Measurements from ENCODE around the gene DQX1.

Gene DQX1

DNA sequence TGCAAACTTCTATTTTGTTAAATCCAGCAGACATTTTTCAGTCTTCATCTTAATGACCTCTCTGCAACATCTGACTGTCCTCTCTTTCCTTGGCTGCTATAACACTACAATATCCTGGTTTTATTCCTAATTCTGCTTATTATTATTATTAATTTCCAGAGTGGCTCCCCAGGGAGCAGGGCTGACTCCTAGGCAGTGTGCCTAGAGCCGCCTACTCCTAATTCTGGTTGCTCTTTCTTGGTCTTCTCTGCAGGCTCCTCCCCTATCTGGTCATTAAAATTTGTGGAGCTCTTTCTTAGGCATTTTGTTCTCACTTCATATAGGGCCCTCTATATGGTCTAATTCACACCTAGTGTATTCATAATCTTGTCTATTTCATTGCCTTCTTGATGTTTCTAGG, 16.9 kb upstream of the DQX1 start:
- H3K4me1 ChIP-seq (ENCODE audit: control insufficient read depth, insufficient read depth, low read length), result no peaks in the 10 kb centered on the region
- no peak overlapping the region for H3K9ac ChIP-seq (ENCODE audit: low read length in 2 of 2)
- H3K27ac ChIP-seq (ENCODE audit: low read length), result no peak overlapping the region
- H3K9me3 ChIP-seq (ENCODE audit: control insufficient read depth in 2 of 2, low read length in 2 of 2), result no peaks in the 10 kb centered on the region
- no peaks in the 10 kb centered on the region for H3K36me3 ChIP-seq (ENCODE audit: control insufficient read depth in 2 of 2, insufficient read depth in 2 of 2, low read length in 2 of 2)
- peaks cover 3% of the 10 kb centered on the region in 2 donors for H3K27me3 ChIP-seq (ENCODE audit: control insufficient read depth in 1 of 2, insufficient read depth in 2 of 2, low read length in 2 of 2)
- H3K4me3 ChIP-seq (ENCODE audit: low read length in 2 of 2), result no peak overlapping the region

DNA sequence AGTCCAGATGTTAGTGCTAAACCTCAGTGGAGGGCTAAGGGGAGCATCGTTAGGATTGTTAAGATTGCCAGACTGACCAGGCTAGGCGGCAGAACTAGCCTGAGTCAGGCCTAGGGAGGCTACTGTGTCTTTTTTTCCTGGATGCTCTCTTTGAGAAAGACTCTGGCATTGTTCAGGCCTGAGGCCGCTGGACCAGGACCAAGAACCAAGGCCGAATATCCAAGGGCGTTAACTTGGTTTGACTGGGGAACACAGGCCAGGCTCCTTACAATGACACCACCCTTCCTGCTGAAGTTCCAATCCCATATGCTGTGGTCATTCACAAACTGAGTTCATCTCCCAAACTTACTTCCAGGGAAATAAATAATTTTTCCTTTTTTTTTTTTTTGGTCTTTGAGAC, 14.3 kb upstream of the DQX1 start:
- Histone ChIP-seq H3K4me1 (ENCODE audit: control insufficient read depth, insufficient read depth, low read length) (no peaks in the 10 kb centered on the region), H3K27me3 (ENCODE audit: control insufficient read depth in 1 of 2, insufficient read depth in 2 of 2, low read length in 2 of 2) (peaks cover 0 to 3% of the 10 kb centered on the region in 2 donors), H3K36me3 (ENCODE audit: control insufficient read depth in 2 of 2, insufficient read depth in 2 of 2, low read length in 2 of 2) (no peaks in the 10 kb centered on the region), H3K9me3 (ENCODE audit: control insufficient read depth in 2 of 2, low read length in 2 of 2) (no peaks in the 10 kb centered on the region), H3K27ac (ENCODE audit: low read length) (peak overlapping the region; percentile 11), H3K4me3 (ENCODE audit: low read length in 2 of 2) (no peak overlapping the region), H3K9ac (ENCODE audit: low read length in 2 of 2) (no peak overlapping the region)

DNA sequence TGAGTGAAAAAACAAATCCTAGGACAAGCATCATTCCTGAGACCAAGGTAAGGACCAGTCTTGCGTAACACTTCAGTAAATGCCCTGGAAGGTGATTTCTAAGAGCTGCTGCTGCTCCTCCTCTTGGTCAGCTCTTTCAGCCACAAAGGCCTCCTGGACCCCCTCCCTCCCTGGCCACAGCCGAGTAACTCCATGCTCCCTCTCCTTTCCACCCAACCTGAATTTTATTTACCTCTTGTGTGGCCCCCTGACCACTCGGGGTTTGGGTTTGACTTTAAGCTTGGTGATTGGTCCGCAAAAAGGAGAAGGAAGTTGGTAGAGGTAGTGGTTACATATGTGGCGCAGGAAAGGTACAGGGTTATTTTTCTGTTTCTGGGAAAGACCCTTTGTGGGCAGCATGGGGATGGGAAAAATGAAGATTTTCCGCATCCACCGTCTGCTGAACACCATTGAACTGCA, 12.9 kb upstream of the DQX1 start:
- Histone ChIP-seq H3K4me3 (ENCODE audit: low read length in 2 of 2) (no peak overlapping the region), H3K27me3 (ENCODE audit: control insufficient read depth in 1 of 2, insufficient read depth in 2 of 2, low read length in 2 of 2) (peaks cover 0 to 3% of the 10 kb centered on the region in 2 donors), H3K36me3 (ENCODE audit: control insufficient read depth in 2 of 2, insufficient read depth in 2 of 2, low read length in 2 of 2) (peaks cover 0 to 3% of the 10 kb centered on the region in 2 donors), H3K4me1 (ENCODE audit: control insufficient read depth, insufficient read depth, low read length) (no peaks in the 10 kb centered on the region), H3K27ac (ENCODE audit: low read length) (no peak overlapping the region), H3K9me3 (ENCODE audit: control insufficient read depth in 2 of 2, low read length in 2 of 2) (no peaks in the 10 kb centered on the region), H3K9ac (ENCODE audit: low read length in 2 of 2) (no peak overlapping the region)

DNA sequence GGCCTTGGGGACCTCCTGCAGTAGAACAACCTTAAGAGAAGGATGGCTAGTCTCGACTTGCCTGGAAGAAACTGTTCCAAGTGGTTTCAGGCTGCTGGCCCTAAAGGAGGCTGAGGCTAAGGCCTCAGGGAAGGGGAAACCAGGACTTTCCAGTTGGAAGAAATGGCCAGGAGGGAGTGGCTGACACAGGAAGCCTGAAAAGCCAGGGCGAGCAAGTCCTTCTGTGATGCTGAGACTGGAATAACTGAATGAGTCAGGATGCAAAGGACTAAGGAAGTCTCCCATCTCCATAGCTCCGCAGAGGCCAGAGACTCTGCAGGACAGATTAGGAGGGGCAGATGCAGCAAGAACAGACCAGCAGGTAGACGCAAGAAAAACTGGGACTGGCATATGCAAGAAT, 11.1 kb upstream of the DQX1 start:
- no peak overlapping the region for H3K4me3 ChIP-seq (ENCODE audit: low read length in 2 of 2)
- no peaks in the 10 kb centered on the region for H3K9me3 ChIP-seq (ENCODE audit: control insufficient read depth in 2 of 2, low read length in 2 of 2)
- no peak overlapping the region for H3K27ac ChIP-seq (ENCODE audit: low read length)
- no peaks in the 10 kb centered on the region for H3K4me1 ChIP-seq (ENCODE audit: control insufficient read depth, insufficient read depth, low read length)
- H3K9ac ChIP-seq (ENCODE audit: low read length in 2 of 2), result no peak overlapping the region
- H3K27me3 ChIP-seq (ENCODE audit: control insufficient read depth in 1 of 2, insufficient read depth in 2 of 2, low read length in 2 of 2), result peaks cover 0 to 3% of the 10 kb centered on the region in 2 donors
- H3K36me3 ChIP-seq (ENCODE audit: control insufficient read depth in 2 of 2, insufficient read depth in 2 of 2, low read length in 2 of 2), result peaks cover 6 to 14% of the 10 kb centered on the region in 2 donors

DNA sequence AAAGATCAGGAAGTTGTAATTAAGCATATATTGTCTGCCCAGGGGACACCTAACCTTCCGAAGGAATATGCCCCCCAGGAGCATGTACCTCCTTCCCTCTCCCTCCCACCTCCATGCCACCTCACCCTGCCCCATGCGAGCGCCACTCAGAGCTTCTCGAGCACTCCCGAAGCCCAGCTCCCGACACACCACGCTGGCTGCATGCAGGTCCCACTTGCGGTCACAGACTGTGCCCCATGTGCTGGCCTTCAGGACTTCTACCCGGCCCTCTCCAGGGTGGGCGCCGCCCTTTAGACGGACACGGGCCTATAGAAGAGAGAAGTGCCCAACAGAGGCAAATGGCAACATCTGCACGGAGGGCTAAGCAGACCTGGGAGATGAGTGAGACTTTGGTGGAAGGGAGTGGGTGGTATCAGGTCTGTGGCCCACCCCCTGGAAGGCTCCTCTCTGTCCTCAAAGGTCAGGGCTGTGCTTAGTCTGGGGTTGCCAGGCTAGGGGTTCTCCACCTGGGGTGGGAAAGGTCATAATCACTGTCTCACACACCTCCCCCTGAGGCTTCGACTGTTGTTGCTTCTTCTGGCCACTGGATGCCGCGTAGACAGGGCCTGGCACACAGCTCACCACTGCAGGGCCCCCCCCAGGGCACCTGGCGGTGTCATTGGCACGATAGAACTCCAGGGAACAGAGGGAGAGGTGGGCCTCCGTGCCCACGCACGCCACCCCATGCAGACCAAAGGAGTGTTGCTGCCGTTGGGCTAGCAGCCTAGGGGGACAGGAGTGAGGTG, 10.3 kb upstream of the DQX1 start:
- peaks cover 4% of the 10 kb centered on the region for H3K4me1 ChIP-seq (ENCODE audit: control insufficient read depth, insufficient read depth, low read length)
- H3K4me3 ChIP-seq (ENCODE audit: low read length in 2 of 2), result no peak overlapping the region
- peaks cover 6 to 19% of the 10 kb centered on the region in 2 donors for H3K36me3 ChIP-seq (ENCODE audit: control insufficient read depth in 2 of 2, insufficient read depth in 2 of 2, low read length in 2 of 2)
- no peaks in the 10 kb centered on the region for H3K9me3 ChIP-seq (ENCODE audit: control insufficient read depth in 2 of 2, low read length in 2 of 2)
- no peak overlapping the region for H3K27ac ChIP-seq (ENCODE audit: low read length)
- H3K9ac ChIP-seq (ENCODE audit: low read length in 2 of 2), result no peak overlapping the region
- H3K27me3 ChIP-seq (ENCODE audit: control insufficient read depth in 1 of 2, insufficient read depth in 2 of 2, low read length in 2 of 2), result peaks cover 0 to 3% of the 10 kb centered on the region in 2 donors

DNA sequence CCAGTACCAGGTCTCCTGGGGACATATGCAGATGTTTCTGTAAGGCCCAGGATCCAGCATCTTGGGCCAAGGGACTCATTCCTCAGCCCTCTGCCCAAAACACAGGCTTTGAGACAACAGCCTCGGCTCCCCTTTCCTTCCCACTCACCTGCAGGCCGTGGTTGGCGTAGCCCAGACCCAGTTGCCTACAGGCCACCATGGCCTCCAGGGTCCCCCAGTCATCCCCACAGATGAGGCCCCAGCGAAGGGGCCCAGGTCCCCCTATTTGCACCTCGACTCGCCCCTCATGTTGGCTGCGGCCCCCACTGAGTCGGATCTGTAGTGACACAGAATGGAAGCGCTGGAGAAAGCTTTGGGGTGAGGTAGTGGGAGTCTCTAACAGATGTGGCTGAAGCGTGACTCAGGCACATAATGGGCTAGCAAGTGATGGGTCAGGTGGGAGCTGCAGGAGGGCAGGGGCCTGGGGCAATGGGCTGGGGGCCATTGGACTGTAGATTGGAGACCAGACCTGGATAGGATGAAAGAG, 9.5 kb upstream of the DQX1 start:
- peaks cover 0 to 3% of the 10 kb centered on the region in 2 donors for H3K27me3 ChIP-seq (ENCODE audit: control insufficient read depth in 1 of 2, insufficient read depth in 2 of 2, low read length in 2 of 2)
- H3K4me3 ChIP-seq (ENCODE audit: low read length in 2 of 2), result no peak overlapping the region
- no peak overlapping the region for H3K27ac ChIP-seq (ENCODE audit: low read length)
- peaks cover 12% of the 10 kb centered on the region for H3K4me1 ChIP-seq (ENCODE audit: control insufficient read depth, insufficient read depth, low read length)
- no peaks in the 10 kb centered on the region for H3K9me3 ChIP-seq (ENCODE audit: control insufficient read depth in 2 of 2, low read length in 2 of 2)
- peaks cover 6 to 19% of the 10 kb centered on the region in 2 donors for H3K36me3 ChIP-seq (ENCODE audit: control insufficient read depth in 2 of 2, insufficient read depth in 2 of 2, low read length in 2 of 2)
- no peak overlapping the region for H3K9ac ChIP-seq (ENCODE audit: low read length in 2 of 2)

DNA sequence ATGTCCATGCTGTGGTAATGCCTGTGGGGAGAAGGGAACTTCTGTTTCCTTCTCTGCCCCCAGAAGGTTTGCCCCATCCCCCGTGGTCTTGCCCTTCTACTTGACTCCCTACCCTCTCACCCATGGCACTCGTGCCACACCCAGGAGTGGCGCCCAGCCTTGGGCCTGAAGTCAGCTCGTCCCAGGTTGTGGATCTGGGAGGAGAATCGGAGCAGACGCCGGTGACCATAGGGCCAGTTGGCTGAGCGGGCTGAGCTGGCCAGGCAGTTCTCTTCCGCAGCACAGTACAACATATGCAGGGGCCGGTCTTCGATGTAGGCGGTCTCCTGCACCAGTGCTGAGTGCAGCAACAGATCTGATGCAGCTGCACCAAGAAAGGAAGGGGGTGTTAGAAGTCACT, 8.4 kb upstream of the DQX1 start:
- Histone ChIP-seq H3K4me3 (ENCODE audit: low read length in 2 of 2) (no peak overlapping the region), H3K27ac (ENCODE audit: low read length) (no peak overlapping the region), H3K9me3 (ENCODE audit: control insufficient read depth in 2 of 2, low read length in 2 of 2) (no peaks in the 10 kb centered on the region), H3K4me1 (ENCODE audit: control insufficient read depth, insufficient read depth, low read length) (peaks cover 13% of the 10 kb centered on the region), H3K9ac (ENCODE audit: low read length in 2 of 2) (no peak overlapping the region), H3K36me3 (ENCODE audit: control insufficient read depth in 2 of 2, insufficient read depth in 2 of 2, low read length in 2 of 2) (peaks cover 6 to 19% of the 10 kb centered on the region in 2 donors), H3K27me3 (ENCODE audit: control insufficient read depth in 1 of 2, insufficient read depth in 2 of 2, low read length in 2 of 2) (peaks cover 0 to 3% of the 10 kb centered on the region in 2 donors)

DNA sequence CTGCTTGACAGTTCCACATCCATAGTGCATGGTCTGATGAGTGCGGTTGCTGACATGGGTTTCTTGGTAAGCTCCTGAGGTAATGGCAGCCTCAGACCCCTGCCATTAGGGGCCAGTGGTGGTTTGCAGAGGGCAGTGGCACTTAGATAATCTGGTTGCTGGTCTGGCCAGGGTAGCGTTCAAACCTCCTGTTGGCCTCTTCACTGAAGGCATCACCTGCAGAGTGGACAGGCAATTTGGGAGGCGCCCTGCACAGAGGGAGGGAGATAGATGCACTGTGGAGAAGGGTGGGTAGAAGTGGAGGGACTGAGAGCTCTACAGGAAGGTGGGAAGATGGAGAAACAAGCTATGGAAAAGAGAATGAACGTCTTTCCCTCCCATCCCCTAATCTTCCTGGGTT, 7.4 kb upstream of the DQX1 start:
- H3K27ac ChIP-seq (ENCODE audit: low read length), result no peak overlapping the region
- H3K36me3 ChIP-seq (ENCODE audit: control insufficient read depth in 2 of 2, insufficient read depth in 2 of 2, low read length in 2 of 2), result peaks cover 6 to 19% of the 10 kb centered on the region in 2 donors
- no peak overlapping the region for H3K9ac ChIP-seq (ENCODE audit: low read length in 2 of 2)
- peaks cover 0 to 2% of the 10 kb centered on the region in 2 donors for H3K27me3 ChIP-seq (ENCODE audit: control insufficient read depth in 1 of 2, insufficient read depth in 2 of 2, low read length in 2 of 2)
- peaks cover 23% of the 10 kb centered on the region for H3K4me1 ChIP-seq (ENCODE audit: control insufficient read depth, insufficient read depth, low read length)
- H3K4me3 ChIP-seq (ENCODE audit: low read length in 2 of 2), result no peak overlapping the region
- no peaks in the 10 kb centered on the region for H3K9me3 ChIP-seq (ENCODE audit: control insufficient read depth in 2 of 2, low read length in 2 of 2)

DNA sequence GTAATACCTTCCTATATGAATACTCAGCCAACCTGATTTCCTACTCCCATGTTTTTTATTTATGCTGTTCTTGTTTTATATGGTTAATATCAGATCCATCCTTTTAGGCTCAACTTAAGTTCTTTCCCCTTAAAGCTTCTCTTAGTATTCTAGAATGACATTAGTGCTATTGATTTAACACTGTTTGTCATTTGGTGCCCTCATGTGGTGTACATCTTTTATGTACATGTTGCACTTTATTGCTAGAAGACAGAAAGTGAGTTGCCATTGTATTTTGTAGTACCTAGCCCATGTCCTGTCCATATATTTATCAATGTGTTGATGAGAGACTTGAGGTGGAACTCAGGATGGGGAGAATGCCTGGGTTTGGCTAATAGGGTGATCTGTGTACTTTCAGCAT, 6.2 kb upstream of the DQX1 start:
- Histone ChIP-seq H3K36me3 (ENCODE audit: control insufficient read depth in 2 of 2, insufficient read depth in 2 of 2, low read length in 2 of 2) (peaks cover 10 to 27% of the 10 kb centered on the region in 2 donors), H3K27ac (ENCODE audit: low read length) (no peak overlapping the region), H3K4me1 (ENCODE audit: control insufficient read depth, insufficient read depth, low read length) (peaks cover 31% of the 10 kb centered on the region), H3K4me3 (ENCODE audit: low read length in 2 of 2) (no peak overlapping the region), H3K27me3 (ENCODE audit: control insufficient read depth in 1 of 2, insufficient read depth in 2 of 2, low read length in 2 of 2) (no peaks in the 10 kb centered on the region), H3K9me3 (ENCODE audit: control insufficient read depth in 2 of 2, low read length in 2 of 2) (no peaks in the 10 kb centered on the region), H3K9ac (ENCODE audit: low read length in 2 of 2) (peak overlapping the region in 1 of 2 donors; percentile 18)

DNA sequence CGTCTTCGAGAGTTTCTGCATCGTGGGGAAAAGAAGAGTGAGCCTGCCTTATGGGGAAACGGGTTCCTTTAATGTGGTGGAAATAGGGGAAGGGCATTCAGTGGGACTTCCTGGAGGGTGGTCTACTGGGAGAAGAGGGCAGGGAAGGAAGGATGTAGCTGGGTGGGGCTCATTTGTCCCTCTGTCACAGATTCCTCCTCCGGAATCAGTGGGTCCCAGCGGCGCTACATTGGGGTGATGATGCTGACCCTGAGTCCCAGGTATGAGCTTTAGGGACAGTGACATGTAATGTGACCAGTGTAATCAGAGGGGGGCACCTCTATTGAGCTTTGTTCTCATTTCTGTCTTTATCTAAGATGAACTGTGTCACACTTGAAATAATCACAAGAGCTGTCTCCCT, 5.6 kb upstream of the DQX1 start:
- Histone ChIP-seq H3K9me3 (ENCODE audit: control insufficient read depth in 2 of 2, low read length in 2 of 2) (no peaks in the 10 kb centered on the region), H3K36me3 (ENCODE audit: control insufficient read depth in 2 of 2, insufficient read depth in 2 of 2, low read length in 2 of 2) (peaks cover 14 to 32% of the 10 kb centered on the region in 2 donors), H3K4me1 (ENCODE audit: control insufficient read depth, insufficient read depth, low read length) (peaks cover 31% of the 10 kb centered on the region), H3K9ac (ENCODE audit: low read length in 2 of 2) (peak overlapping the region in 1 of 2 donors; percentile 18), H3K4me3 (ENCODE audit: low read length in 2 of 2) (no peak overlapping the region), H3K27me3 (ENCODE audit: control insufficient read depth in 1 of 2, insufficient read depth in 2 of 2, low read length in 2 of 2) (no peaks in the 10 kb centered on the region), H3K27ac (ENCODE audit: low read length) (no peak overlapping the region)

Data from stomach smooth muscle (tissue), 2 donors.